HepG2 (cell line): Measurements from ENCODE around the gene SYNE3. TPM values are rescaled to one million over a fixed set of nuclear protein-coding genes. Genes with fewer than 3 reads are reported as not detected.

Experiments
- AHR ChIP-seq: IDR thresholded peaks from 2 replicates; pipeline ENCODE4 v1.6.1; 2018; ENCODE audit warnings: missing genetic modification reagents, missing compliant biosample characterization
- ASH2L ChIP-seq: fragments of 300-600, 200-600 bp; sonication (generic); IDR thresholded peaks from 2 replicates; pipeline ENCODE4 v1.7.0; 2017; ENCODE audit warnings: low read depth, mild to moderate bottlenecking, moderate library complexity, mixed read lengths, low read length; ENCODE audit not compliant: insufficient read length
- CEBPG ChIP-seq: IDR thresholded peaks from 2 replicates; pipeline ENCODE4 v1.6.1; 2016
- CREBL2 ChIP-seq: sonication (generic); formaldehyde crosslinking; IDR thresholded peaks from 2 replicates; pipeline ENCODE4 v1.8.1; 2023; ENCODE audit warnings: missing genetic modification reagents, mild to moderate bottlenecking, borderline replicate concordance
- ELF3 ChIP-seq: IDR thresholded peaks from 2 replicates; pipeline ENCODE4 v1.6.1; 2016; ENCODE audit warnings: missing genetic modification reagents, missing compliant biosample characterization
- FLYWCH1 ChIP-seq: sonication (generic); formaldehyde crosslinking; IDR thresholded peaks from 2 replicates; pipeline ENCODE4 v1.8.1; 2023; ENCODE audit warnings: mild to moderate bottlenecking, missing genetic modification reagents
- GATA4 ChIP-seq: sonication (generic); IDR thresholded peaks from 2 replicates; pipeline ENCODE4 v1.6.1; 2016; ENCODE audit warnings: antibody characterized with exemption, low read depth, borderline replicate concordance
- GATAD1 ChIP-seq: IDR thresholded peaks from 2 replicates; pipeline ENCODE4 v1.6.1; 2016; ENCODE audit warnings: missing genetic modification reagents, missing compliant biosample characterization
- HOXA3 ChIP-seq: sonication (generic); formaldehyde crosslinking; IDR thresholded peaks from 2 replicates; pipeline ENCODE4 v1.5.0; 2020; ENCODE audit warnings: missing genetic modification reagents
- IKZF5 ChIP-seq: IDR thresholded peaks from 2 replicates; pipeline ENCODE4 v1.6.1; 2018; ENCODE audit warnings: missing genetic modification reagents, mild to moderate bottlenecking, missing compliant biosample characterization
- MED8 ChIP-seq: sonication (generic); formaldehyde crosslinking; IDR thresholded peaks from 2 replicates; pipeline ENCODE4 v1.8.1; 2023; ENCODE audit warnings: mild to moderate bottlenecking, missing genetic modification reagents; ENCODE audit not compliant: insufficient replicate concordance
- PITX1 ChIP-seq: sonication (generic); formaldehyde crosslinking; IDR thresholded peaks from 2 replicates; pipeline ENCODE4 v1.5.1; 2020; ENCODE audit warnings: mild to moderate bottlenecking, missing genetic modification reagents
- SIX1 ChIP-seq: sonication (generic); formaldehyde crosslinking; IDR thresholded peaks from 2 replicates; pipeline ENCODE4 v1.4.0; 2020; ENCODE audit warnings: missing genetic modification reagents, borderline replicate concordance
- TBL1XR1 ChIP-seq: fragments of 150-350 bp; IDR thresholded peaks from 2 replicates; pipeline ENCODE4 v1.6.1; 2014; ENCODE audit warnings: borderline replicate concordance, low read length; ENCODE audit not compliant: partially characterized antibody
- ZMAT3 ChIP-seq: sonication (generic); formaldehyde crosslinking; conservative IDR thresholded peaks from 2 replicates; pipeline ENCODE4 v1.7.0; 2021; ENCODE audit warnings: missing genetic modification reagents
- ZNF331 ChIP-seq: sonication (generic); formaldehyde crosslinking; IDR thresholded peaks from 2 replicates; pipeline ENCODE4 v1.4.0; 2020; ENCODE audit warnings: missing genetic modification reagents
- ZNF549 ChIP-seq: sonication (generic); formaldehyde crosslinking; IDR thresholded peaks from 2 replicates; pipeline ENCODE4 v1.5.0; 2020; ENCODE audit warnings: missing genetic modification reagents
- ZNF557 ChIP-seq: sonication (generic); formaldehyde crosslinking; IDR thresholded peaks from 2 replicates; pipeline ENCODE4 v1.4.0; 2020; ENCODE audit warnings: missing genetic modification reagents
- ZNF574 ChIP-seq: sonication (generic); formaldehyde crosslinking; IDR thresholded peaks from 2 replicates; pipeline ENCODE4 v1.4.0; 2020; ENCODE audit warnings: missing genetic modification reagents
- ZNF75D ChIP-seq: sonication (generic); formaldehyde crosslinking; IDR thresholded peaks from 2 replicates; pipeline ENCODE4 v1.8.1; 2023; ENCODE audit warnings: missing genetic modification reagents, mild to moderate bottlenecking, borderline replicate concordance
- ZNF788 ChIP-seq: sonication (generic); formaldehyde crosslinking; IDR thresholded peaks from 2 replicates; pipeline ENCODE4 v1.5.0; 2020; ENCODE audit warnings: mild to moderate bottlenecking, missing genetic modification reagents, borderline replicate concordance
- ZNF792 ChIP-seq: IDR thresholded peaks from 2 replicates; pipeline ENCODE4 v1.6.1; 2016
- polyA plus RNA-seq, 8 experiments: library from polyadenylated mRNA; depleted of rRNA in 3 of 8; stranded (reverse) in 7 of 8; unstranded in 1 of 8; fragments of >200 nt; fragmentation: Illumina TruSeq in 4 of 8; extraction: Trizol in 4 of 8; gene quantifications; 2 replicates each; pipeline versions ENCODE4 v1.2.1 to v1.2.3, GENCODE V29; 2011 to 2016; ENCODE audit warnings: low read depth in 4 of 8, missing spikeins in 1 of 8, mixed read lengths in 1 of 8; ENCODE audit not compliant: insufficient read depth in 1 of 8
- total RNA-seq, 5 experiments: library from RNA; depleted of rRNA; stranded (reverse); fragments of >200 nt; fragmentation: Illumina TruSeq; extraction: Trizol; gene quantifications; 2 replicates each; pipeline ENCODE4 v1.2.3, GENCODE V29; 2016; ENCODE audit warnings: low read depth in 1 of 5
- TF ChIP-seq, protein P1 (sequence below): sonication (generic); formaldehyde crosslinking; conservative IDR thresholded peaks from 2 replicates; pipeline ENCODE4 v1.4.0; 2020; ENCODE audit warnings: mild to moderate bottlenecking, missing genetic modification reagents, moderate library complexity

SYNE3 gene
- total and polyA plus RNA-seq, 2 of the 13 experiments (the other 11 are each of a cell fraction or from before 2014, with no cell fraction given): 7.8 to 8.0 TPM

DNA sequence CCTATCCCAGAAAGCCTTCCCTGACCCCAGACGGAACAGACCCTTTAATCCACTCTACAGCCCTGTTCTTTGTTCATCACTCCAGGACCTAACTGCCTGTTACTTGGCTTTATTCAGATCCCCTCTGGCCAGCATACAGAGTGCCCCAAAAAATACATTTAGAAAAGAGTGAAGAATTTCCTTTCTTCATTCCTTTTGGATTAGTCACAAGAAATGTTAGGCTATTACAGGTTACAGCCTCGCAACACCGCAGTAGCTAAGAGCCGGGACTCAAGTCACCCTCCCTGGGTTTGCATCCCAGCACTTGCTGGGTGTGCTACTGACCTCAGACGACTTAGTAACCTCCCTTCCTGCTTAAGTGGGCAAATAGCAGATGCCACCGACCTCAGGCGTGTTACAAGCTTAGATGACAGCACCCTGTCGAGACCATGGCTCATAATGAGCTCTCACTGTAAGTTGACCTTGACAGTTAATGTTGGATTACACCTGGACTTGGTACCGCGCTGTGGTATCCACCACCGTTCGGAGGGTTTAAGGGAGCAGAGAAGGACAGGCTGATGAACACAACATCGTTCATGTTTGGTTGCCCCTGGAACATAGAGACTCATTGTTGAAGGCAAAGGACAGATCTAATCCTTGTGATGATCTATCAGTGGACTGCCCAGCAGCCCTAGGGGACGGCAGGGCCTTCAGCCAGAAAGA, 31.3 kb upstream of the SYNE3 start (continued):
- TF ChIP-seq ZNF331 (CRISPR knock-in tag): peak; percentile 65
- peak; percentile 97 for TF ChIP-seq IKZF5 (CRISPR knock-in tag)
- TF ChIP-seq, protein P1, sequence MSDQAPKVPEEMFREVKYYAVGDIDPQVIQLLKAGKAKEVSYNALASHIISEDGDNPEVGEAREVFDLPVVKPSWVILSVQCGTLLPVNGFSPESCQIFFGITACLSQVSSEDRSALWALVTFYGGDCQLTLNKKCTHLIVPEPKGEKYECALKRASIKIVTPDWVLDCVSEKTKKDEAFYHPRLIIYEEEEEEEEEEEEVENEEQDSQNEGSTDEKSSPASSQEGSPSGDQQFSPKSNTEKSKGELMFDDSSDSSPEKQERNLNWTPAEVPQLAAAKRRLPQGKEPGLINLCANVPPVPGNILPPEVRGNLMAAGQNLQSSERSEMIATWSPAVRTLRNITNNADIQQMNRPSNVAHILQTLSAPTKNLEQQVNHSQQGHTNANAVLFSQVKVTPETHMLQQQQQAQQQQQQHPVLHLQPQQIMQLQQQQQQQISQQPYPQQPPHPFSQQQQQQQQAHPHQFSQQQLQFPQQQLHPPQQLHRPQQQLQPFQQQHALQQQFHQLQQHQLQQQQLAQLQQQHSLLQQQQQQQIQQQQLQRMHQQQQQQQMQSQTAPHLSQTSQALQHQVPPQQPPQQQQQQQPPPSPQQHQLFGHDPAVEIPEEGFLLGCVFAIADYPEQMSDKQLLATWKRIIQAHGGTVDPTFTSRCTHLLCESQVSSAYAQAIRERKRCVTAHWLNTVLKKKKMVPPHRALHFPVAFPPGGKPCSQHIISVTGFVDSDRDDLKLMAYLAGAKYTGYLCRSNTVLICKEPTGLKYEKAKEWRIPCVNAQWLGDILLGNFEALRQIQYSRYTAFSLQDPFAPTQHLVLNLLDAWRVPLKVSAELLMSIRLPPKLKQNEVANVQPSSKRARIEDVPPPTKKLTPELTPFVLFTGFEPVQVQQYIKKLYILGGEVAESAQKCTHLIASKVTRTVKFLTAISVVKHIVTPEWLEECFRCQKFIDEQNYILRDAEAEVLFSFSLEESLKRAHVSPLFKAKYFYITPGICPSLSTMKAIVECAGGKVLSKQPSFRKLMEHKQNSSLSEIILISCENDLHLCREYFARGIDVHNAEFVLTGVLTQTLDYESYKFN (CRISPR knock-in tag): peak; percentile 85
- TF ChIP-seq GATA4: 0 out of 2 replicates have a peak, but pooled peaks have one; percentile 38
- peak; percentile 93 for TF ChIP-seq PITX1
- TF ChIP-seq CEBPG (CRISPR knock-in tag): 0 out of 2 replicates have a peak, but pooled peaks have one; percentile 21
- TF ChIP-seq ASH2L: peak; percentile 83
- 0 out of 2 replicates have a peak, but pooled peaks have one; percentile 55 for TF ChIP-seq ZMAT3 (CRISPR knock-in tag)
- no peak for TF ChIP-seq CREBL2 (CRISPR knock-in tag)
- TF ChIP-seq ELF3 (CRISPR knock-in tag): peak; percentile 20; the same call in 1 of the 2 replicates
- TF ChIP-seq ZNF549 (CRISPR knock-in tag): no peak
- TF ChIP-seq ZNF574 (CRISPR knock-in tag): peak; percentile 58
- TF ChIP-seq ZNF788: peak; percentile 81; the same call in 1 of the 2 replicates
- no peak for TF ChIP-seq MED8 (CRISPR knock-in tag)
- peak; percentile 59; the same call in 1 of the 2 replicates for TF ChIP-seq HOXA3 (CRISPR knock-in tag)
- no peak for TF ChIP-seq AHR (CRISPR knock-in tag)
- 0 out of 2 replicates have a peak, but pooled peaks have one; percentile 51 for TF ChIP-seq SIX1 (CRISPR knock-in tag)
- TF ChIP-seq FLYWCH1 (CRISPR knock-in tag): no peak
- TF ChIP-seq TBL1XR1: peak; percentile 74
- TF ChIP-seq ZNF75D (CRISPR knock-in tag): no peak
- no peak for TF ChIP-seq ZNF557 (CRISPR knock-in tag)
- TF ChIP-seq ZNF792 (CRISPR knock-in tag): peak; percentile 26; the same call in 1 of the 2 replicates
- 0 out of 2 replicates have a peak, but pooled peaks have one; percentile 57 for TF ChIP-seq GATAD1 (CRISPR knock-in tag)
